Measurements from ENCODE around the gene NAP1L5.

NAP1L5 gene

GRCh38 chr4:88722276-88722780 lies 24.7 kb upstream of the NAP1L5 start:
- no peak for DNase-seq (ENCODE audit: low read depth in 2 of 2)

DNA sequence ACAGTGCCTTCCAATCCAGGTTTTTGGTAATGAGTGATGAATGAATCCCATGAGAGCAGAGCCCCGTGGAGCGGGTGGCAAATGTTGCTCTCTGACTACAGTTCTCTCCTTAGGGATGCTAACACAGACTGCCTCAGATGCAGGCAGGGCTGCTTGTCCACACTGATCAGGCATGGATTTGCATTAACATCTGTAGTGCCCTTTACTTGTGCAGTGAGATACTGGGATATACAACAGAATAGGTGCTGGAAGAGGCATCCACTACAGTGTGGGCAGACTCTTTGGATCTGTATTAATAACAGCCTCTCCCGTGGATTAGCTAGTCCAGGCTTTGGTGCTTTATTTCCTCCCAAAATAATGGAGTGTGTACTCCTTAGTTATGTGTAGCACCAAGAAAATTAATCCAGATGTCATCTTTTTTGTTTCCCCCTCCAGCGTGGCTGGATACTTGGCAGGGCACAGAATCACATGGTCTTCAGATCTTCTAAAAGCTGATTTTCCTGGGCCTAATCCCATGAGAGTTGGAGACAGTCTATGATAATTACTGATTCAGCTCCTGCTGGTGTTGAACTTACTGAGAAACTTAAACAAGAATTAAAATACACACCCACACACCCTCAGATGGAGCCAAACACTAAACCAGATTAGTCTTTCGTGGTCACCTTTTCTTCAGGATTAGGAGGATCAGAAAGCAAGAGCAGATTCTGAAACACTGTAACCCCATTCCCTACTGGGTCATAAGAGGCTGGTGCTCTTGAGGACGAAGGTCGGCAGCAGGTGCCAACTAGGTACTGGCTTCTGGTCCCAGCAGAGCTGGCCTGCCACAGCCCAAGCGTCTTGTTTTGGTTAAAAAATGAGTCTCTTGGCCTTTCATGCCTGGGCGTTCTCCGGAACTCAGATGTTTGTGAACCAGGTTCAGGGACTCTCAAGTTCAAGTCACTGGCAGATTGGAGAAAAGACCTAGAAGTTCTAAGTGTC lies 23.1 kb upstream of the NAP1L5 start:
- DNase-seq (ENCODE audit: low read depth in 2 of 2), result no peak

- DNase-seq (ENCODE audit: low read depth in 2 of 2), result no peak
Observed at GRCh38 chr4:88719381-88719780, 21.8 kb upstream of the NAP1L5 start.

- DNase-seq (ENCODE audit: low read depth in 2 of 2), result no peak
Observed at GRCh38 chr4:88718098-88718497, 20.5 kb upstream of the NAP1L5 start.

- DNase-seq (ENCODE audit: low read depth in 2 of 2), result no peak
Observed at GRCh38 chr4:88713782-88714181, 16.2 kb upstream of the NAP1L5 start.

DNA sequence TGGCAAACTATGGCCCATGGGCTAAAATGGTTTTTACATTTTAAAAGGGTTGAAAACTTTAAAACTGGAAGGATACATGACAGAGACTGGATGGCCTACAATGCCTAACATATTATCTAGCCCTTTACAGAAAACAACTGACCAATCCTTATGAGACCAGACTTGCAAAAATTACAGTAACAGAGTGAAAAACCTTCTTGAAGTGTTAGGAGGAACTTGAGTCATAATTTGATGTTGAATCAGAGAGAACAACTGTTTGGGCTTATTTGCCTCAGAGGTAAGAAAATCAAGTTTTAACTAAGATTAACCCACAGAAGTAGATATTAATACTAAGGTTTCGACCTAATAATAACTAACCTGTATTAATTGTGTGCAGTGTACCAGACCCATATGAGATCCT lies 12.4 kb upstream of the NAP1L5 start:
- no peak for DNase-seq (ENCODE audit: low read depth in 2 of 2)

GRCh38 chr4:88706574-88706973 lies 8.9 kb upstream of the NAP1L5 start:
- no peak for DNase-seq (ENCODE audit: low read depth in 2 of 2)

DNA sequence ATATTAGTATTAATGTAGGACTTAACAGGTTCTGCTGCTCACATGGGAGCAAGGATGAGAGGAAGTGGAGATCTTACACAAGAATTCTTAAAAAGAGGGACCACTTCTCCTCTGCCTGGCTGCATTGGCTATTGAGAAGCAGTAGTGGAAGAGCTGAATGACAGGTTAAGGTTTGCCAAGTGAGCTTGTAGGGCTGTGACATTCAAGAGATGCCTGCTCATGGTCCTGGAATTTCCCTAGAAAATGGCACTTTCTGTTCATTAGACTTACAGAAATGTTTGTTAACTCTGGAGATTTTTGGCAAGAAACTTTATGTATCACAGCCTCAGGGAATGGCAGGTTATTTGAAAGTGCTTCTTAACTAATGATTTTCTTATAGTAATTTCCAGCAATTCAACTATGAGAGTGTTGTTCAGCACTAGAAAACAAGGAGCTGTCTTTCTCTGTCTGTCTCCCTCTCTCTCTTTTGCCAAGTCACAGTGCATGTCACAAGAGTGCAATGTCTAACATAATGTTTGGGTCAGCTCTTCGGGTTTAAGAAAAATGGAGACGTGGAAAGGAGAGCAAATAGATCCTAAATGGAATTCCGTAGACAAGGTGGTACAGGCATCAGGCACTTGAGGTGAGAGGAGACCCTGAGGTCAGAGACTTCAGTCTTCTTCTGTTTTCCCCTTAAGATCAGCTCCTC lies 8.3 kb upstream of the NAP1L5 start:
- DNase-seq (ENCODE audit: low read depth in 2 of 2), result no peak

DNA sequence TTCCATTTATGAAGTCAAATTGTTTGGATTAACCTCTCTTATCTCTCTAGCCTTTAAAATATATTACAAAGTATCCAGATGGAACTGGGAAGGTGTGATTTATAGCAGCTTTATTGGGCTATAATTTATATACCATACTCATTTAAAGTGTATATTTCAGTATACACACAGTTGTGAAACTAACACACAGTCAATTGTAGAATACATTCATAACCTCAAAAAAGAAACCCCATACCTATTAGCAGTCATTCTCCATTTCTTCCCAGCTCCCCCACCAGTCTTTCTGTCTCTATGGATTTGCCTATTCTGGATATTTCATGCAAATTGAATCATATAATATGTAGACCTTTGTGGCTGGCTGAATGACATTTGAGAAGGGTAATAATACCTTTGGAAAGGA lies 7.6 kb upstream of the NAP1L5 start:
- no peak for DNase-seq (ENCODE audit: low read depth in 2 of 2)

- DNase-seq (ENCODE audit: low read depth in 2 of 2), result no peak
Observed at GRCh38 chr4:88702782-88703181, 5.2 kb upstream of the NAP1L5 start.

- DNase-seq (ENCODE audit: low read depth in 2 of 2), result no peak
Observed at GRCh38 chr4:88698519-88698918, 890 bp upstream of the NAP1L5 start.

DNA sequence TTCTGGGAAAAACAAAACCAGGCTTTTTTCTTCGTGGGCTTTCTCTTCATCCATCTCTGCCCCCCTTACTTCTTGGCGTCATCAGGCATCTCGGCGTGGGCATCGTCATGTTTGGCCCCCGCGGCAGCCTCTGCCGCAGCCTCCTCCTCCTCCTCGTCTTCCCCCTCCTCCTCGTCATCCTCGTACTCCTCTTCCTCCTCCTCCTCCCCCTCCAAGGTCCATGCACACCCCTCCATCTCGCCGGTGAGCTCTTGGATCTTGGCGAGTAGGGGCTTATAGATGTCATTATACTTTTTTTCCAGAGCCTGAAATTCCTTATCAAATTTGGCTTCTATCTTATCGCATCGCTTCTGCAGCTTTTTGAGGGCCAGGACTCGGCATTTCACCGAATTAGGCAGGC lies 488 bp downstream of the NAP1L5 start:
- no peak for DNase-seq (ENCODE audit: low read depth in 2 of 2)

- no peak for DNase-seq (ENCODE audit: low read depth in 2 of 2)
Observed at GRCh38 chr4:88696630-88697029, 999 bp downstream of the NAP1L5 start.

DNA sequence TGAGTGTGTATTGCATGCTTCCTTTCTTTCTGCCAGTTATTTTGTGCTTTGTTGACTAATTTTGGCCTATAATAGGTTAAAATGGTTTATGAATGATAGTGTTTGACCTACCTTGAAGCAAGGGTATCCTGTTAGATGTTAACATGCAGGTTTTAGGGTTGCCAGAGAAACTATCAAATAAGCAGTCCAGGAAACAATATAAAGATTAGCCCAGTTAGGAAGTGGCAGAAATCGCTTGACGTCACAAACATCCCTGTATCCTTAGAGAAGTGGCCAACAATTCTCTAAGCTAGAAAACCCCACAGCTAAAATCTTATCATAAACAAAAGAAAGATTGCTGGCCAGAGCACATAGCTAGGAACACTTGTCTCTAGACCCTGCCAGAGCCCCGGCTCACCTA lies 3.8 kb downstream of the NAP1L5 start:
- DNase-seq (ENCODE audit: low read depth in 2 of 2), result no peak

DNA sequence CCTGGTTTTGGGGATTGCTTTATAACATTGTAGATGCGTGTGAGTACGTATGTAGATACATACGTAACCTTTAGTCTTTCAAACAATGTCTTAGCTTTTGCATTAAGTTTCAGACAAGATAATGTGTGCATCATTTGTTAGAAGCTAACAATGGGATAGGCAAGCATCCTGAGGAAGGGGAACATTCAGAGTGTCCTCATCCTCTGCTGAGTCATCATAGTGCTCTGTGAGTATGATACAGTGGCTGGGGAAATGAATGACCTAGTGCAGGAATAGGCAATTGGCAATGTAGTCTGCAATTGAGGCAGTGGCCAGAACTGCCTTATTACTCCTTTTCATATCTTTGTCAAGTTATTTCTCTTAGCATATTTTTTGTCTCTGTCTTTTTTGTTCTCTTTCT lies 7.3 kb downstream of the NAP1L5 start:
- no peak for DNase-seq (ENCODE audit: low read depth in 2 of 2)

GRCh38 chr4:88681209-88681608 lies 16.4 kb downstream of the NAP1L5 start:
- no peak for DNase-seq (ENCODE audit: low read depth in 2 of 2)

DNA sequence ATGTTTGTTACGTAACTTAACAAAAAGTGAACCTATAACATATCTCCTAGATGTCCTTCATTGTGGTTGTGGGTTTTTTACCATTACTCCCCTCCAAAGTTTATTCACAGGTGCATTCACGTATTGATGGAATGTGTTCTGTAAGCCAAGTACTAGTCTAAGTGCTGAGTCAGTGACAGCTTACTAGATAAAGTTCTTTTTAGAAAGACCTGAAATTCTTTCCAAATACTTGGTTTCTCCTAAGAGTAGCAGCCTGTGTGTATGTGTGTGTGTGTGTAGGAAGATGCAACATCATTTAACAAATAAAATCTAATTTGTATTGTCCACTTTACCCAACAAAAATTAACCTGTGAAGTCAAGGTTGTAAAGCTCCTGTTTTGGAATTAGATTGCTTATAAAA lies 22.1 kb downstream of the NAP1L5 start:
- no peak for DNase-seq (ENCODE audit: low read depth in 2 of 2)

DNA sequence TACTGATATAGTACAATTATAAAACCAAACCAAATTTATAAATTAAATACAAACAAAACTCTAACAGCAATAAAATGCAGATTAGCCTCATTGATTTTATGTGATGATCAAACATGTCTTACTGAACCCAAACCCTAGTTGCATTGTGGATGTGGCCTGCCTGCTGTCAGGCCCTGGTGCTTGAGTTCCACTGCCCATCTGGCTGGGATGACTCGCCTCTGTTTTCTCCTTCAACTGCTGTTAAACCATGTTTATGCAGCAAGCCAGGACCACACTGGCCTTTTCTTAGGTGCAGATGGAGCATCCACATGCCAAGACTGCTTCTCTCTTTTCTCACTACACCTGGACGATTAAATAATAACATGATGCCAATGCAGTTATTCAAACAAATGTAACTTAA lies 22.6 kb downstream of the NAP1L5 start:
- DNase-seq (ENCODE audit: low read depth in 2 of 2), result no peak

DNA sequence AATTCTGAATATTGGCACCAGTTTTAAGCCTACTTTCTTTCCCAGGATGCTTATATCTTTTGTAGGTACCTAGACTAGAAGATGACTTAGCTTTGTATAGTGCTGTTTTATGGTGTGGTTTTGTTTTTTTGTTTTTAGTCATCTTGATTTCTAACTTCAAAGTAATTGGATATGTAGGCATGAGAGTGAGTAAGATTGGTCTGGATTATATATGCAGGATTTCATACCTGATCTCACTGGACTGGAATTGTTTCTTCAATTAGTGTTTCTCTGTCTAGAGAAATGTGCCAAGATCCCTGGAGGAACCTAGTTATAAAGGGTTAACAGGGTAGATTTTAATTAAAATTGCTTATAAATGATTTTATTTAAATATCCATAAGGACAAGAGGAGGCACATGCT lies 23.1 kb downstream of the NAP1L5 start:
- no peak for DNase-seq (ENCODE audit: low read depth in 2 of 2)

- no peak for DNase-seq (ENCODE audit: low read depth in 2 of 2)
Observed at GRCh38 chr4:88673886-88674285, 23.7 kb downstream of the NAP1L5 start.

GRCh38 chr4:88672987-88673386 lies 24.6 kb downstream of the NAP1L5 start:
- DNase-seq (ENCODE audit: low read depth in 2 of 2), result peak in 1 of 2 donors; percentile 7

- no peak for DNase-seq (ENCODE audit: low read depth in 2 of 2)
Observed at GRCh38 chr4:88661739-88662138, 35.9 kb downstream of the NAP1L5 start.

Data from activated CD4-positive, alpha-beta T cell treated with anti-CD3 and anti-CD28 coated beads for 24 hours (primary cell).